ENCODE measurements around the gene MOV10L1.

The MOV10L1 gene

GRCh38 chr22:50074056-50074455 lies 15.8 kb upstream of the MOV10L1 start:
- no peak for TF ChIP-seq CTCF (IDR thresholded peaks at IDR 0.05; ENCODE audit: insufficient read depth, low read depth, low read length, missing control alignments)
- DNase-seq (ENCODE audit: low read depth), result no peak
- no peak overlapping the region for H3K4me3 ChIP-seq (ENCODE audit: low read length)

- H3K4me3 ChIP-seq (ENCODE audit: low read length), result no peak overlapping the region
- no peak for TF ChIP-seq CTCF (IDR thresholded peaks at IDR 0.05; ENCODE audit: insufficient read depth, low read depth, low read length, missing control alignments)
- DNase-seq (ENCODE audit: low read depth), result no peak
These were observed 15.0 kb upstream of the MOV10L1 start for GRCh38 chr22:50074551-50075530.

GRCh38 chr22:50076646-50077535 lies 12.9 kb upstream of the MOV10L1 start:
- H3K4me3 ChIP-seq (ENCODE audit: low read length), result no peak overlapping the region
- TF ChIP-seq CTCF (IDR thresholded peaks at IDR 0.05; ENCODE audit: insufficient read depth, low read depth, low read length, missing control alignments), result no peak
- no peak for DNase-seq (ENCODE audit: low read depth)

DNA sequence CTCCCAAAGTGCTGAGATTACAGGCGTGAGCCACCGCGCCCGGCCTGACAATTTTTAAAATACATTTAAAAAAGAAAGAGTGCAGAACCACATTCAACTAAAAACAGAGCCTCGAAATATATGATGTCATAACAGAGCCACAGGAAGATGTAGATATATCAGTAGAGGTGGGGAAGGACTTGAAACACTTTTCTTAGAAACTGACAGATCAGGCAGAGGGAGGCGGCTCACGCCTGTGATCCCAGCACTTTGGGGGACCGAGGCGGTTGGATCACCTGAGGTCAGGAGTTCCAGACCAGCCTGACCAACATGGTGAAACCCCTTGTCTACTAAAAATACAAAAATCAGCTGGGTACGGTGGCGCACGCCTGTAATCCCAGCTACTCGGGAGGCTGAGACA lies 11.6 kb upstream of the MOV10L1 start:
- no peak for DNase-seq (ENCODE audit: low read depth)
- H3K4me3 ChIP-seq (ENCODE audit: low read length), result no peak overlapping the region
- TF ChIP-seq CTCF (IDR thresholded peaks at IDR 0.05; ENCODE audit: insufficient read depth, low read depth, low read length, missing control alignments), result no peak

GRCh38 chr22:50078761-50079160 lies 11.0 kb upstream of the MOV10L1 start:
- DNase-seq (ENCODE audit: low read depth), result no peak
- H3K4me3 ChIP-seq (ENCODE audit: low read length), result no peak overlapping the region
- no peak for TF ChIP-seq CTCF (IDR thresholded peaks at IDR 0.05; ENCODE audit: insufficient read depth, low read depth, low read length, missing control alignments)

DNA sequence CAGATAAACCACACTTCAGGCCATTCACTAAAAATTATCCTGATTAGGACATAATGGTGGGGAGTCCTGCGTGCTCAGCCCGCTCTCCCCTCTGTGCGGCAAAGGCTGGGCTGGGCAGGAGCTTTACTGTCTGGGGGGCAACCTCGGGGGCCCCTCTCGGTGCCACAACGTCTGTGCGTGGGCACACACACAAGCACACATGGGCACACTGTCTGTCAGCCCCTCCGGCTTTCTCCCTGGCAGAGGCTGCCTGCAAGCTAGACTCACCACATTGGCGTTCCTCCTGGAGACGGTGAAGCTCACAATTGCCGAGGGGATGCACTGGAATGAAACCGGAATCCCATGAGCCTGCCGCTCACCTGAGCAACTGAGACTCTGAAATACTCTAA lies 9.7 kb upstream of the MOV10L1 start:
- H3K4me3 ChIP-seq (ENCODE audit: low read length), result no peak overlapping the region
- no peak for DNase-seq (ENCODE audit: low read depth)
- no peak for TF ChIP-seq CTCF (IDR thresholded peaks at IDR 0.05; ENCODE audit: insufficient read depth, low read depth, low read length, missing control alignments)
